IMR-90 (cell line): ENCODE measurements around the gene MRAP.

ENCODE experiments used
- CHD1 ChIP-seq: IDR thresholded peaks from 2 replicates; pipeline ENCODE4 v1.6.1; 2012; ENCODE audit warnings: low read depth, low read length, improper control_type of control experiment
- CTCF ChIP-seq: conservative IDR thresholded peaks from 2 replicates; pipeline ENCODE4 v1.5.1; 2012; ENCODE audit warnings: mild to moderate bottlenecking, low read depth, low read length, improper control_type of control experiment
- MAZ ChIP-seq: IDR thresholded peaks from 2 replicates; pipeline ENCODE4 v1.6.1; 2012; ENCODE audit warnings: low read depth, mild to moderate bottlenecking, low read length, improper control_type of control experiment, moderate library complexity, borderline replicate concordance
- POLR2A ChIP-seq: IDR thresholded peaks from 2 replicates; pipeline ENCODE4 v1.6.1; 2012; ENCODE audit warnings: mild to moderate bottlenecking, low read depth, low read length

GRCh38 chr21:32325706-32326105 lies 27.1 kb downstream of the MRAP start:
- TF ChIP-seq POLR2A (no peak), CTCF (no peak), CHD1 (no peak), MAZ (no peak)
